Keratinocyte (primary cell): ENCODE data around the gene PHKA1. TPM values are rescaled to one million over a fixed set of nuclear protein-coding genes. Genes with fewer than 3 reads are reported as not detected.

Experiments used
- DNase-seq: peaks from one replicate; pipeline ENCODE4 v3.0.0-alpha.2; 2011; ENCODE audit warnings: low read depth, missing footprints, low spot score
- FAIRE-seq: peaks from 2 replicates; lab custom pipeline; 2011; peaks lifted over from hg19 to GRCh38; lab: Jason Lieb, UNC
- H2AFZ ChIP-seq: 2 replicates; pipeline ENCODE4 v1.6.0; 2012; ENCODE audit warnings: low read length, control low read depth, inconsistent platforms; ENCODE audit not compliant: control insufficient read depth
- H3K27ac ChIP-seq: 2 replicates; pipeline ENCODE4 v1.5.1; 2011; ENCODE audit warnings: low read length; ENCODE audit not compliant: control insufficient read depth, insufficient read depth
- H3K27me3 ChIP-seq: 3 replicates; pipeline ENCODE4 v1.6.0; 2011; ENCODE audit warnings: low read length; ENCODE audit not compliant: control insufficient read depth, insufficient read depth; ENCODE audit errors: extremely low read depth
- H3K36me3 ChIP-seq, 2 experiments: 2 replicates in 1 of 2; 3 replicates in 1 of 2; pipeline ENCODE4 v1.5.1; 2011; ENCODE audit warnings: low read length in 2 of 2, mild to moderate bottlenecking in 1 of 2; ENCODE audit not compliant: control insufficient read depth in 2 of 2, insufficient read depth in 2 of 2; ENCODE audit errors: extremely low read depth in 1 of 2
- H3K4me1 ChIP-seq: 3 replicates; pipeline ENCODE4 v1.5.1; 2011; ENCODE audit warnings: low read length; ENCODE audit not compliant: control insufficient read depth, insufficient read depth; ENCODE audit errors: extremely low read depth
- H3K4me2 ChIP-seq: 3 replicates; pipeline ENCODE4 v1.6.0; 2011; ENCODE audit warnings: low read depth, low read length; ENCODE audit not compliant: control insufficient read depth, insufficient read depth; ENCODE audit errors: extremely low read depth
- H3K4me3 ChIP-seq, 3 experiments: fragments of 200-600 bp in 1 of 3; sonication (generic) in 1 of 3; 2 replicates in 2 of 3; 3 replicates in 1 of 3; pipeline ENCODE4 v1.5.1; 2011 to 2016; ENCODE audit warnings: low read length in 3 of 3, mild to moderate bottlenecking in 3 of 3, control low read depth in 2 of 3, inconsistent platforms in 1 of 3, low read depth in 1 of 3, mixed read lengths in 1 of 3, mixed run types in 1 of 3, moderate library complexity in 1 of 3; ENCODE audit not compliant: control insufficient read depth in 2 of 3, insufficient read depth in 2 of 3; ENCODE audit errors: extremely low read depth in 1 of 3
- H3K79me2 ChIP-seq: 2 replicates; pipeline ENCODE4 v1.6.0; 2012; ENCODE audit warnings: low read length; ENCODE audit not compliant: control insufficient read depth, insufficient read depth
- H3K9ac ChIP-seq: 3 replicates; pipeline ENCODE4 v1.6.0; 2011; ENCODE audit warnings: low read length; ENCODE audit not compliant: control insufficient read depth, insufficient read depth; ENCODE audit errors: extremely low read depth
- H3K9me1 ChIP-seq: 3 replicates; pipeline ENCODE4 v1.6.0; 2011; ENCODE audit warnings: low read length; ENCODE audit not compliant: control insufficient read depth, insufficient read depth; ENCODE audit errors: extremely low read depth
- H3K9me3 ChIP-seq: 2 replicates; pipeline ENCODE4 v1.5.1; 2012; ENCODE audit warnings: low read depth, low read length; ENCODE audit not compliant: control insufficient read depth
- H4K20me1 ChIP-seq: 3 replicates; pipeline ENCODE4 v1.6.0; 2011; ENCODE audit warnings: low read length; ENCODE audit not compliant: control insufficient read depth, insufficient read depth; ENCODE audit errors: extremely low read depth
- CTCF ChIP-seq, 3 experiments: IDR thresholded peaks in 1 of 3; conservative IDR thresholded peaks in 1 of 3; optimal IDR thresholded peaks in 1 of 3; 2 replicates in 2 of 3; 3 replicates in 1 of 3; pipeline versions ENCODE3 to v1.5.1; 2011; ENCODE audit warnings: low read length in 3 of 3, mild to moderate bottlenecking in 3 of 3, moderate library complexity in 2 of 3, control low read depth in 1 of 3, inconsistent platforms in 1 of 3; ENCODE audit not compliant: insufficient read depth in 2 of 3; ENCODE audit errors: extremely low read depth in 1 of 3
- EZH2 ChIP-seq: IDR thresholded peaks from one replicate; pipeline ENCODE4 v1.6.1; 2012; ENCODE audit warnings: inconsistent platforms, mild to moderate bottlenecking, low read length, moderate library complexity
- dilution Hi-C: fragments of 300-500 bp; cut with MboI; formaldehyde crosslinking; loops from one replicate; pipeline ENCODE4 v1.7.0; 2020; ENCODE audit warnings: low sequenced_read_pairs; ENCODE audit not compliant: extremely low pct_ligation_motif_present
- polyA plus RNA-seq, 5 experiments: library from polyadenylated mRNA; depleted of rRNA in 3 of 5; stranded (reverse) in 3 of 5; stranded (forward) in 1 of 5; unstranded in 1 of 5; fragments of >200 nt; gene quantifications; 1 replicate in 1 of 5; 2 replicates in 3 of 5; 3 replicates in 1 of 5; pipeline versions ENCODE4 v1.2.1 to v1.2.3, GENCODE V29; 2011 to 2012; ENCODE audit warnings: missing spikeins in 2 of 5, low read depth in 1 of 5, low replicate concordance in 1 of 5

Gene PHKA1
- polyA plus RNA-seq, 1 donor (not counting 4 experiments of a cell fraction or from before 2014, with no cell fraction given), result 7.1 TPM

GRCh38 chrX:72693477-72693876 is 20.6 kb downstream of the PHKA1 start:
- no peak for DNase-seq
- no peaks in the 10 kb centered on the region for H3K36me3 ChIP-seq
- H3K9ac ChIP-seq, result no peak overlapping the region
- no peak overlapping the region for H2AFZ ChIP-seq
- no peaks in the 10 kb centered on the region for H4K20me1 ChIP-seq
- dilution Hi-C loops, result no loop called here
- TF ChIP-seq CTCF (optimal IDR thresholded peaks at IDR 0.05 in 1 of 3, IDR thresholded peaks at IDR 0.05 in 1 of 3, conservative IDR thresholded peaks at IDR 0.05 in 1 of 3; ENCODE audit: extremely low read depth in 1 of 3, insufficient read depth in 2 of 3, low read length in 3 of 3), result no peak
- no peak for TF ChIP-seq EZH2
- no peak overlapping the region for H3K4me2 ChIP-seq
- no peaks in the 10 kb centered on the region for H3K4me1 ChIP-seq
- no peak overlapping the region for H3K27ac ChIP-seq
- no peaks in the 10 kb centered on the region for H3K9me1 ChIP-seq
- FAIRE-seq, result no peak
- no peaks in the 10 kb centered on the region for H3K27me3 ChIP-seq
- H3K79me2 ChIP-seq, result no peaks in the 10 kb centered on the region
- H3K9me3 ChIP-seq, result no peaks in the 10 kb centered on the region
- H3K4me3 ChIP-seq, result no peak overlapping the region

- Histone ChIP-seq H3K9me3 (no peaks in the 10 kb centered on the region), H3K36me3 (no peaks in the 10 kb centered on the region), H3K9me1 (no peaks in the 10 kb centered on the region), H2AFZ (no peak overlapping the region), H3K4me2 (no peak overlapping the region), H4K20me1 (no peaks in the 10 kb centered on the region), H3K9ac (no peak overlapping the region), H3K27me3 (no peaks in the 10 kb centered on the region), H3K4me3 (no peak overlapping the region), H3K4me1 (peaks cover 8% of the 10 kb centered on the region), H3K79me2 (no peaks in the 10 kb centered on the region), H3K27ac (no peak overlapping the region)
- DNase-seq, result no peak
- dilution Hi-C loops, result no loop called here
- no peak for TF ChIP-seq CTCF (optimal IDR thresholded peaks at IDR 0.05 in 1 of 3, IDR thresholded peaks at IDR 0.05 in 1 of 3, conservative IDR thresholded peaks at IDR 0.05 in 1 of 3; ENCODE audit: extremely low read depth in 1 of 3, insufficient read depth in 2 of 3, low read length in 3 of 3)
- TF ChIP-seq EZH2, result no peak
- no peak for FAIRE-seq
Observed at GRCh38 chrX:72687396-72687795, 26.7 kb downstream of the PHKA1 start.
